ENCODE data around the gene SHROOM3. TPM values are rescaled to one million over a fixed set of nuclear protein-coding genes. Genes with fewer than 3 reads are reported as not detected.
A peak's percentile ranks its signal among the peaks of the same experiment; 100 is the strongest.

SHROOM3 gene
- total RNA-seq, 6 experiments from 2014 or later = 15.2 to 35.8 (median 29.9) TPM

GRCh38 chr4:76705472-76705871 lies 270.4 kb downstream of the SHROOM3 start:
- no peaks in the 10 kb centered on the region for H3K36me3 ChIP-seq
- H3K9me3 ChIP-seq = no peaks in the 10 kb centered on the region
- peak overlapping the region; percentile 87 to 90 (median 87) for H3K27ac ChIP-seq
- intact Hi-C loops (cut with DNase I) = no loop called here
- H3K4me1 ChIP-seq = peaks cover 0 to 67% (median 27%) of the 10 kb centered on the region in 4 donors
- no peak for ATAC-seq
- TF ChIP-seq CTCF (IDR thresholded peaks at IDR 0.05) (no peak), POLR2A (IDR thresholded peaks at IDR 0.05) (no peak)
- H3K4me3 ChIP-seq = no peak overlapping the region
- DNase-seq = no peak
- no peaks in the 10 kb centered on the region for H3K27me3 ChIP-seq
- WGBS (ENCODE audit: insufficient coverage, low coverage, low lambda C conversion rate, missing lambda C conversion rate) = 29% methylated on average over 1 of the region's 1 CpG

DNA sequence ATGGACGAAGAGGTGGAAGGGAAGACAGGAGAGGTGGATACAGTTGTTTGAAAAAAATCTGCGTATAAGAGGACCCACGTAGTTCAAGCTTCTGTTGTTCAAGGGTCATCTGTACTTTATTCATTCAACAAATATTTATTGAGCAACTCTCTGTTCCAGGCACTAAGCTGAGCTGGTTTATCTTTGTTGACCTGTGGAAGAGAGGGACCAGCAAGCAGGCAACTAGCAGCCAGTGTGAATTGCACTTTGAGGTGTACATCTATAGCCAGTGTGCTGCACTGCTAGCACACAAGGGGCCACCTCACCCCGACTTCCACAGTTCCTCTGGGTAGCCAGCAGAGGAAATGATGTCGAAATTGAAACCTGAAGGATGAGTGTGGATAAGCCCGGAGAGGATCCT lies 271.6 kb downstream of the SHROOM3 start:
- peaks cover 0 to 63% (median 27%) of the 10 kb centered on the region in 4 donors for H3K4me1 ChIP-seq
- DNase-seq (peak in 2 of 3 donors; percentile 56 to 64), ATAC-seq (peak; percentile 64 to 87 (median 79))
- no peaks in the 10 kb centered on the region for H3K27me3 ChIP-seq
- H3K4me3 ChIP-seq = no peak overlapping the region
- H3K36me3 ChIP-seq = peaks cover 0 to 5% (median 0%) of the 10 kb centered on the region in 4 donors
- WGBS (ENCODE audit: insufficient coverage, low coverage, low lambda C conversion rate, missing lambda C conversion rate) = 29% methylated on average over 6 of the region's 6 CpGs
- H3K9me3 ChIP-seq = no peaks in the 10 kb centered on the region
- TF ChIP-seq POLR2A (IDR thresholded peaks at IDR 0.05) (peak; percentile 38), CTCF (IDR thresholded peaks at IDR 0.05) (no peak)
- intact Hi-C loops (cut with DNase I) = no loop called here
- H3K27ac ChIP-seq = peak overlapping the region; percentile 87 to 90 (median 87)

- intact Hi-C loops (cut with DNase I) = no loop called here
- DNase-seq = no peak
- Histone ChIP-seq H3K9me3 (no peaks in the 10 kb centered on the region), H3K4me3 (no peak overlapping the region), H3K36me3 (peaks cover 0 to 5% (median 0%) of the 10 kb centered on the region in 4 donors), H3K27me3 (no peaks in the 10 kb centered on the region), H3K4me1 (peaks cover 2 to 45% (median 21%) of the 10 kb centered on the region in 4 donors), H3K27ac (no peak overlapping the region)
- ATAC-seq = no peak
- TF ChIP-seq CTCF (IDR thresholded peaks at IDR 0.05) = no peak
- no peak for TF ChIP-seq POLR2A (IDR thresholded peaks at IDR 0.05)
- WGBS (ENCODE audit: insufficient coverage, low coverage, low lambda C conversion rate, missing lambda C conversion rate) = 72% methylated on average over 5 of the region's 5 CpGs
Observed at GRCh38 chr4:76708971-76709771, 274.1 kb downstream of the SHROOM3 start.

- peaks cover 0 to 5% (median 0%) of the 10 kb centered on the region in 4 donors for H3K36me3 ChIP-seq
- H3K27ac ChIP-seq = no peak overlapping the region
- H3K27me3 ChIP-seq = no peaks in the 10 kb centered on the region
- peaks cover 2 to 43% (median 19%) of the 10 kb centered on the region in 4 donors for H3K4me1 ChIP-seq
- ATAC-seq = no peak
- 79% methylated on average over 7 of the region's 7 CpGs for WGBS (ENCODE audit: insufficient coverage, low coverage, low lambda C conversion rate, missing lambda C conversion rate)
- TF ChIP-seq CTCF (IDR thresholded peaks at IDR 0.05) (no peak), POLR2A (IDR thresholded peaks at IDR 0.05) (no peak)
- no peak for DNase-seq
- H3K4me3 ChIP-seq = no peak overlapping the region
- no peaks in the 10 kb centered on the region for H3K9me3 ChIP-seq
- intact Hi-C loops (cut with DNase I) = no loop called here
Observed at GRCh38 chr4:76709772-76710090, 274.7 kb downstream of the SHROOM3 start.
